WTC11 (cell line): ENCODE data around the gene ANTXR1. TPM values are rescaled to one million over a fixed set of nuclear protein-coding genes. Genes with fewer than 3 reads are reported as not detected.

Experiments used
- ATAC-seq: fragments of 200-7000 bp; cut with Tn5 transposase; 2 replicates; pipeline ENCODE4 v1.10.0; 2021; ENCODE audit warnings: mild to moderate bottlenecking, moderate library complexity
- CTCF ChIA-PET: fragments of 300-600 bp; sonication (Branson Sonifier 250); formaldehyde crosslinking; loops from one replicate; lab custom pipeline; 2021; ENCODE audit warnings: antibody characterized with exemption; lab: Charles Lee
- POLR2A ChIA-PET: fragments of 350-600 bp; sonication (Branson Sonifier 250); formaldehyde crosslinking; loops from one replicate; lab custom pipeline; 2021; ENCODE audit warnings: antibody characterized with exemption; lab: Charles Lee
- DNase-seq: peaks from one replicate; pipeline ENCODE4 v3.0.0; 2021; ENCODE audit warnings: low spot score
- H3K27ac Mint-ChIP-seq: 2 replicates; pipeline ENCODE4 v1.8.0; 2021; ENCODE audit warnings: mixed read lengths
- H3K27me3 Mint-ChIP-seq: 2 replicates; pipeline ENCODE4 v1.8.0; 2021; ENCODE audit warnings: low read depth, mild to moderate bottlenecking, moderate library complexity, mixed read lengths
- H3K36me3 Mint-ChIP-seq: 2 replicates; pipeline ENCODE4 v1.8.0; 2021; ENCODE audit warnings: mixed read lengths
- H3K4me1 Mint-ChIP-seq: 2 replicates; pipeline ENCODE4 v1.8.0; 2022; ENCODE audit warnings: mixed read lengths
- H3K4me3 Mint-ChIP-seq: 2 replicates; pipeline ENCODE4 v1.8.0; 2021; ENCODE audit warnings: mild to moderate bottlenecking, moderate library complexity, mixed read lengths
- H3K9me3 Mint-ChIP-seq: 2 replicates; pipeline ENCODE4 v1.8.0; 2021; ENCODE audit warnings: mixed read lengths
- AR ChIP-seq: fragments of 250-450 bp; sonication (Bioruptor Pico); IDR thresholded peaks from 2 replicates; pipeline ENCODE4 v1.9.0; 2021; ENCODE audit warnings: mild to moderate bottlenecking
- CREB1 ChIP-seq: sonication (generic); formaldehyde crosslinking; IDR thresholded peaks from 2 replicates; pipeline ENCODE4 v1.8.0; 2023; ENCODE audit warnings: mild to moderate bottlenecking, missing genetic modification reagents
- ETV6 ChIP-seq: sonication (generic); formaldehyde crosslinking; IDR thresholded peaks from 2 replicates; pipeline ENCODE4 v1.8.1; 2022; ENCODE audit warnings: mild to moderate bottlenecking, missing genetic modification reagents
- FOXJ3 ChIP-seq: sonication (generic); formaldehyde crosslinking; IDR thresholded peaks from 2 replicates; pipeline ENCODE4 v1.9.0; 2021; ENCODE audit warnings: missing genetic modification reagents, mild to moderate bottlenecking, borderline replicate concordance
- FOXK1 ChIP-seq: sonication (generic); formaldehyde crosslinking; IDR thresholded peaks from 2 replicates; pipeline ENCODE4 v1.8.0; 2022; ENCODE audit warnings: mild to moderate bottlenecking, moderate library complexity, missing genetic modification reagents
- GRHL2 ChIP-seq: fragments of 250-450 bp; sonication (Bioruptor Pico); IDR thresholded peaks from 2 replicates; pipeline ENCODE4 v1.8.0; 2022; ENCODE audit warnings: mild to moderate bottlenecking, moderate library complexity; ENCODE audit not compliant: insufficient replicate concordance, severe bottlenecking
- NR1H2 ChIP-seq: sonication (generic); formaldehyde crosslinking; IDR thresholded peaks from 2 replicates; pipeline ENCODE4 v1.9.0; 2021; ENCODE audit warnings: mild to moderate bottlenecking, moderate library complexity, missing genetic modification reagents
- OVOL2 ChIP-seq: fragments of 250-450 bp; sonication (Bioruptor Pico); IDR thresholded peaks from 2 replicates; pipeline ENCODE4 v1.9.0; 2021; ENCODE audit warnings: mild to moderate bottlenecking, borderline replicate concordance
- RELA ChIP-seq: sonication (generic); formaldehyde crosslinking; IDR thresholded peaks from 2 replicates; pipeline ENCODE4 v1.8.1; 2022; ENCODE audit warnings: missing genetic modification reagents, mild to moderate bottlenecking, borderline replicate concordance
- SMAD3 ChIP-seq: sonication (generic); formaldehyde crosslinking; IDR thresholded peaks from 2 replicates; pipeline ENCODE4 v1.8.0; 2022; ENCODE audit warnings: missing genetic modification reagents, mild to moderate bottlenecking, borderline replicate concordance
- SMAD4 ChIP-seq: sonication (generic); formaldehyde crosslinking; IDR thresholded peaks from 2 replicates; pipeline ENCODE4 v1.8.0; 2022; ENCODE audit warnings: mild to moderate bottlenecking, missing genetic modification reagents
- TP53 ChIP-seq: sonication (generic); formaldehyde crosslinking; IDR thresholded peaks from 2 replicates; pipeline ENCODE4 v1.8.1; 2023; ENCODE audit warnings: mild to moderate bottlenecking, missing genetic modification reagents
- ZBTB21 ChIP-seq: sonication (generic); formaldehyde crosslinking; IDR thresholded peaks from 2 replicates; pipeline ENCODE4 v1.8.1; 2023; ENCODE audit warnings: mild to moderate bottlenecking, missing genetic modification reagents, borderline replicate concordance
- ZBTB43 ChIP-seq: sonication (generic); formaldehyde crosslinking; IDR thresholded peaks from 2 replicates; pipeline ENCODE4 v1.8.1; 2023; ENCODE audit warnings: mild to moderate bottlenecking, missing genetic modification reagents
- total RNA-seq: library from RNA; stranded (reverse); gene quantifications from 3 replicates; pipeline ENCODE4 v1.2.3, GENCODE V29; 2021
- TF ChIP-seq, protein P1 (sequence below): sonication (generic); formaldehyde crosslinking; IDR thresholded peaks from 2 replicates; pipeline ENCODE4 v1.8.1; 2022; ENCODE audit warnings: low read depth, missing genetic modification reagents, borderline replicate concordance
- TF ChIP-seq, protein P2 (sequence below): sonication (generic); formaldehyde crosslinking; IDR thresholded peaks from 2 replicates; pipeline ENCODE4 v1.8.1; 2022; ENCODE audit warnings: missing genetic modification reagents, borderline replicate concordance
- TF ChIP-seq, protein P3 (sequence below): sonication (generic); formaldehyde crosslinking; IDR thresholded peaks from 2 replicates; pipeline ENCODE4 v1.8.1; 2022; ENCODE audit warnings: mild to moderate bottlenecking, missing genetic modification reagents, moderate library complexity, borderline replicate concordance
- TF ChIP-seq, protein P4 (sequence below): sonication (generic); formaldehyde crosslinking; IDR thresholded peaks from 2 replicates; pipeline ENCODE4 v1.8.0; 2022; ENCODE audit warnings: mild to moderate bottlenecking, missing genetic modification reagents

ANTXR1 gene
- total RNA-seq, 1 experiment from 2014 or later = 30.0 TPM

- 0 out of 2 replicates have a peak, but pooled peaks cover 3% of the 10 kb centered on the region for H3K4me1 Mint-ChIP-seq
- ATAC-seq (no peak), DNase-seq (no peak)
- no peak overlapping the region for H3K27ac Mint-ChIP-seq
- TF ChIP-seq, protein P1, sequence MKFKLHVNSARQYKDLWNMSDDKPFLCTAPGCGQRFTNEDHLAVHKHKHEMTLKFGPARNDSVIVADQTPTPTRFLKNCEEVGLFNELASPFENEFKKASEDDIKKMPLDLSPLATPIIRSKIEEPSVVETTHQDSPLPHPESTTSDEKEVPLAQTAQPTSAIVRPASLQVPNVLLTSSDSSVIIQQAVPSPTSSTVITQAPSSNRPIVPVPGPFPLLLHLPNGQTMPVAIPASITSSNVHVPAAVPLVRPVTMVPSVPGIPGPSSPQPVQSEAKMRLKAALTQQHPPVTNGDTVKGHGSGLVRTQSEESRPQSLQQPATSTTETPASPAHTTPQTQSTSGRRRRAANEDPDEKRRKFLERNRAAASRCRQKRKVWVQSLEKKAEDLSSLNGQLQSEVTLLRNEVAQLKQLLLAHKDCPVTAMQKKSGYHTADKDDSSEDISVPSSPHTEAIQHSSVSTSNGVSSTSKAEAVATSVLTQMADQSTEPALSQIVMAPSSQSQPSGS (CRISPR knock-in tag) = no peak
- TF ChIP-seq SMAD4 (no peak), NR1H2 (CRISPR knock-in tag) (no peak), ZBTB21 (CRISPR knock-in tag) (no peak), CREB1 (CRISPR knock-in tag) (no peak), OVOL2 (CRISPR knock-in tag) (no peak), ZBTB43 (CRISPR knock-in tag) (no peak), AR (CRISPR knock-in tag) (no peak), RELA (CRISPR knock-in tag) (no peak), FOXK1 (CRISPR knock-in tag) (no peak), GRHL2 (CRISPR knock-in tag) (no peak), TP53 (no peak), ETV6 (CRISPR knock-in tag) (no peak), SMAD3 (no peak), FOXJ3 (CRISPR knock-in tag) (no peak)
- TF ChIP-seq, protein P2, sequence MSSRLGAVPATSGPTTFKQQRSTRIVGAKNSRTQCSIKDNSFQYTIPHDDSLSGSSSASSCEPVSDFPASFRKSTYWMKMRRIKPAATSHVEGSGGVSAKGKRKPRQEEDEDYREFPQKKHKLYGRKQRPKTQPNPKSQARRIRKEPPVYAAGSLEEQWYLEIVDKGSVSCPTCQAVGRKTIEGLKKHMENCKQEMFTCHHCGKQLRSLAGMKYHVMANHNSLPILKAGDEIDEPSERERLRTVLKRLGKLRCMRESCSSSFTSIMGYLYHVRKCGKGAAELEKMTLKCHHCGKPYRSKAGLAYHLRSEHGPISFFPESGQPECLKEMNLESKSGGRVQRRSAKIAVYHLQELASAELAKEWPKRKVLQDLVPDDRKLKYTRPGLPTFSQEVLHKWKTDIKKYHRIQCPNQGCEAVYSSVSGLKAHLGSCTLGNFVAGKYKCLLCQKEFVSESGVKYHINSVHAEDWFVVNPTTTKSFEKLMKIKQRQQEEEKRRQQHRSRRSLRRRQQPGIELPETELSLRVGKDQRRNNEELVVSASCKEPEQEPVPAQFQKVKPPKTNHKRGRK = no peak
- TF ChIP-seq, protein P3, sequence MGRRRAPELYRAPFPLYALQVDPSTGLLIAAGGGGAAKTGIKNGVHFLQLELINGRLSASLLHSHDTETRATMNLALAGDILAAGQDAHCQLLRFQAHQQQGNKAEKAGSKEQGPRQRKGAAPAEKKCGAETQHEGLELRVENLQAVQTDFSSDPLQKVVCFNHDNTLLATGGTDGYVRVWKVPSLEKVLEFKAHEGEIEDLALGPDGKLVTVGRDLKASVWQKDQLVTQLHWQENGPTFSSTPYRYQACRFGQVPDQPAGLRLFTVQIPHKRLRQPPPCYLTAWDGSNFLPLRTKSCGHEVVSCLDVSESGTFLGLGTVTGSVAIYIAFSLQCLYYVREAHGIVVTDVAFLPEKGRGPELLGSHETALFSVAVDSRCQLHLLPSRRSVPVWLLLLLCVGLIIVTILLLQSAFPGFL (CRISPR knock-in tag) = no peak
- TF ChIP-seq, protein P4, sequence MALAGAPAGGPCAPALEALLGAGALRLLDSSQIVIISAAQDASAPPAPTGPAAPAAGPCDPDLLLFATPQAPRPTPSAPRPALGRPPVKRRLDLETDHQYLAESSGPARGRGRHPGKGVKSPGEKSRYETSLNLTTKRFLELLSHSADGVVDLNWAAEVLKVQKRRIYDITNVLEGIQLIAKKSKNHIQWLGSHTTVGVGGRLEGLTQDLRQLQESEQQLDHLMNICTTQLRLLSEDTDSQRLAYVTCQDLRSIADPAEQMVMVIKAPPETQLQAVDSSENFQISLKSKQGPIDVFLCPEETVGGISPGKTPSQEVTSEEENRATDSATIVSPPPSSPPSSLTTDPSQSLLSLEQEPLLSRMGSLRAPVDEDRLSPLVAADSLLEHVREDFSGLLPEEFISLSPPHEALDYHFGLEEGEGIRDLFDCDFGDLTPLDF (CRISPR knock-in tag) = no peak
- CTCF ChIA-PET = no interaction called here
- peaks cover 7% of the 10 kb centered on the region for H3K9me3 Mint-ChIP-seq
- POLR2A ChIA-PET = no interaction called here
- no peak overlapping the region for H3K4me3 Mint-ChIP-seq
- H3K36me3 Mint-ChIP-seq = peaks cover 11% of the 10 kb centered on the region
- no peaks in the 10 kb centered on the region for H3K27me3 Mint-ChIP-seq
Measured at GRCh38 chr2:69054431-69054830, 41.5 kb downstream of the ANTXR1 start.
